Stimulated activated CD8-positive, alpha-beta memory T cell treated with anti-CD3 and anti-CD28 coated beads, Interleukin-12 subunit alpha, Interleukin-12 subunit beta, amount 100 ng/mL, for 4 hours (primary cell): Measurements from ENCODE around the gene SNX14.

Experiments
- DNase-seq: peaks from one replicate; pipeline ENCODE4 v3.0.0-alpha.2; 2020; ENCODE audit warnings: low read depth

SNX14 gene

DNA sequence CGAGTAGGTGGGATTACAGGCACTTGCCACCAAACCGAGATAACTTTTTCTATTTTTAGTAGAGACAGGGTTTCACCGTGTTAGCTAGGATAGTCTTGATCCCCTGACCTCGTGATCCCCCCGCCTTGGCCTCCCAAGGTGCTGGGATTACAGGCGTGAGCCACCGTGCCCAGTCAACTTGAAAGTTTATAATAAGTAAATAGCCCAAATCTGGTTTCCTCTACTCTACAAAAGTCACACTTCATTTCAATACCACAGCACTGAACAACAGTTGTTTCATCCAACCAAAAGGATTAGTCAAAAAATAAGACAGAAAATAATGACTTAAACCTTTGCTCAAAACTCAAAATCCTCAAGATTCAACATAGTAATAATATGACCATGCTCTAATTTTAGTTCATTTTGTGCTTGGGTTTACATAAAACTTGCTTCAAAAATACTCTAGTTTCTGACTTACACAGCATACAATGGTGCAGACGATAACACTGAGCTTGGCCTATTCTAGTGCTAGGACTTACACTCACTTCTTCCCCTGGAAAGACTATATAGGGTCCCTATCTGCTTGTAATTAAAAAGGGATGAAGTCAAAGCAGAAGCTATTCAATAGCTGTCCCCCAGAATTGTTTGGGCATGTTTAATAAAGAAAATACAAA lies 87.1 kb downstream of the SNX14 start:
- no peak for DNase-seq

DNA sequence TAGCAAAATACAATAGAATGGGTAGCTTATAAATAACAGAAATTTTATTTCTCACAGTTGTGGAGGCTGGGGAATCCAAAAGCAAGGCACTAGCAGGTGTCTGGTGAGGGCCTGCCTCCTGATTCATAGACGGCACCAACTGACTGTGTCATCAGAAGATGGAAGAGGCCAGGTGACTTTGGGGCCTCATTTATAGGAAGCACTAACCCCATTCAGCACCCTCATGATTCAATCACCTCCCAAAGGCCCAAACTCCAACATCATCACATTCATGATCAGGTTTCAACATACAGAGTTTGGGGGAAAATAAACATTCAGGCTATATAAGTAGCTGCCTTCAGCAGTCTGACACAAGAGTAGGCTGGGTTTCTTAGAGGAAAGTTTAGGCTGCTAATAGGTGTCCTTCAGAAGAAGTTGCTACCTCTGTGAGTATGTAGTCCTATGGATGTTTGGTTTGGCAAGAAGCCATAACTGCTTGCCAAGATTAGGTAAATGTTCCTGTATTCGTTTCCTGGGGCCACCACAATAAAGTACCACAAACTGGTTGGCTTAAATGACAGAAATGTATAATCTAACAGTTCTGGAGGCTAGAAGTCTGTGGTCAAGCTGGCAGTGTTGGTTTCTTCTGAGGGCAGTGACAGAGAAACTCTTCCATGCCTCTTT lies 94.9 kb downstream of the SNX14 start:
- no peak for DNase-seq

DNA sequence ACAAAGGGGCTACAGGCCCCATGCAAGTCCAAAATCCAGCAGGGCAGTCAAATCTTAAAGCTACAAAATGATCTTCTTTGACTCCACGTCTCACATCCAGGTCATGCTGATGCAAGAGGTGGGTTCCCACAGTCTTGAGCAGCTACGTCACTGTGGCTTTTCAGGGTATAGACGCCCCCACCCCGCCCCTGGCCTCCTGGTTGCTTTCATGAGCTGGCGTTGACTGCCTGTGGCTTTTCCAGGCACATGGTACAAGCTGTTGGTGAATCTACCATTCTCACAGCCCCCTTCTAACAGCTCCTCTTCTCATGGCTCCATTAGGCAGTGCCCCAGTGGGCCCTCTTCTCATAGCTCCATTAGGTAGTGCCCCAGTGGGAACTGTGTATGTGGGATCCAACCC lies 96.8 kb downstream of the SNX14 start:
- no peak for DNase-seq

DNA sequence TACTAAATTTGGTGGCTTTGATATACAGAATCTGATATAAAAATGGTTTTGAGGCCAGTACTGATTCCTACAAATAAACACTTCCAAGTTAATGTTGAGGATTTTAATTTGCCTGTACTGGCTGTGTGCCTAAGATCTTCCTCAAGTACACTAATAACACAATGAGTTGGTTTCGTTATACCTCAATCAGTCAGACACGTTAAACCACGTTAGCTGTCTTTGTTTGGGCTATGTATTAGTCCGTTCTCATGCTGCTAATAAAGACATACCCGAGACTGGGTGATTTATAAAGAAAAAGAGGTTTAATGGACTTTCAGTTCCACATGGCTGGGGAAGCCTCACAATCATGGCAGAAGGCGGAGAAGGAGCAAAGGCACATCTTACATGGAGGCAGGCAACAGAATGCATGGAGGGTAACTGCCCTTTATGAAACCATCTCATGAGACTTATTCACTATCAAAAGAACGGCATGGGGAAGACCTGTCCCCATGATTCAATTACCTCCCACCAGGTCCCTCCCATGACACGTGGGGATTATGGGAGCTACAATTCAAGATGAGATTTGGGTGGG lies 97.6 kb downstream of the SNX14 start:
- no peak for DNase-seq

DNA sequence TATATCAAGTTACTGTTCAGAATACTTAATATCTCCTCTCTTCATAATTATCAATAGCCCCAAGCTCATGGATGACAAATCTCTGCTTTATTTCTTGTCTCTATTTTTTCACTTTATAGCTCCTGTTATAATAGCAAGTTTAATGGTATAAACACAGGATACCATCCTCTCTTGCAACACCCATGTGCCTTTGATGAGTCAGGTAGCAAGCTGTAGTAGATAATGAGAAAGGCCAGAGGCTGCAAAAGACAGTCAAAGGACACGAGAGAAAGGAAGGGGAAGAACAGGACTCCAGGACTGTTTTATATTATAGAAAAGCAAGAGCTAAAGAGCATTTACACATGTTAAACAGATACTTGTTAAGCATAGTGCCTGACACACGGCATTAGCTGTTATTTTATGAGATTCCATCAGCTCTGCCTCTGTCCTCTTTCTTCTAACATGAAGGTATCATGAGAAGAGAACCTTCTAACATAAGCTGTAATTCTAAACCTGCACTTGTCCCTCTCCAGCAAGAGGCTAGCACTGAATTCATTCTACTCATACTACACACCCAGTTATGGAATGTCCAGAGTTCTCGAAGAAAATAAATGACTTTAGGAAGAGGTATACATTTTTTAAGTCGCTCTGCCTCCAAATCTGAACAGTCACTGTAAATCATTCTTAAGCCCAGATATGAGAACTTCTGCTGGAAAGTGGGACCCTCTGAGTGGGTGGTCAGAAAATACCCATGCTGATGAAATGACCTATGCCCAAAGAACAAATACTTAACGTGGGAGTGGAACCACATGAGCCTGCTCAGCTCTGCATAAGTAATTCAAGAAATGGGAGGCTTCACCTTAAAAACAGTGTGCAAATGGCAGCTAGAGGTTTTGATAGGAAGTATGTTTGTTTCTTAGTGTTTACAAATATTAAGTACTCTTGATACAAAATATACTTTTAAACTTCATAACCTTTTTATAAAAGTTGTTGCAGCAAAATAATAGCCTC lies 98.8 kb downstream of the SNX14 start:
- DNase-seq: no peak

DNA sequence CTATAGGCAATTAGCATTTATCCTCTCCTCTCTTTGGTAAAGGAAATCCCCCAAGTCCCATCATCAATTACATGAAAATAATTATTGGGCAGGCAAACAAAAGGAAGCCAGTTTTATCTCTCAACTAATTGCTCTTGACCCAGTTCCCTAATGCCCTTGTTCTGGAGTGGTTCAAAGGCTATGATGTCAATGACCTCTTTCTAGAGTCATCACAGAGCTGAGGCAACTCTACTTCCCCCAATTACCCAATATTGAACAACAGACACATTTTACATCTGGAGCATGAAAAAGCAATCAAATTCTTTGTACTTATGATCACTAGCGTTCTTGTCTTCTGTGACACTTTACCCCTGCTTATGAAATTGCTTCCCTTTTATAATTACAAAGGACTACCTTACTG lies 100.3 kb downstream of the SNX14 start:
- no peak for DNase-seq

DNA sequence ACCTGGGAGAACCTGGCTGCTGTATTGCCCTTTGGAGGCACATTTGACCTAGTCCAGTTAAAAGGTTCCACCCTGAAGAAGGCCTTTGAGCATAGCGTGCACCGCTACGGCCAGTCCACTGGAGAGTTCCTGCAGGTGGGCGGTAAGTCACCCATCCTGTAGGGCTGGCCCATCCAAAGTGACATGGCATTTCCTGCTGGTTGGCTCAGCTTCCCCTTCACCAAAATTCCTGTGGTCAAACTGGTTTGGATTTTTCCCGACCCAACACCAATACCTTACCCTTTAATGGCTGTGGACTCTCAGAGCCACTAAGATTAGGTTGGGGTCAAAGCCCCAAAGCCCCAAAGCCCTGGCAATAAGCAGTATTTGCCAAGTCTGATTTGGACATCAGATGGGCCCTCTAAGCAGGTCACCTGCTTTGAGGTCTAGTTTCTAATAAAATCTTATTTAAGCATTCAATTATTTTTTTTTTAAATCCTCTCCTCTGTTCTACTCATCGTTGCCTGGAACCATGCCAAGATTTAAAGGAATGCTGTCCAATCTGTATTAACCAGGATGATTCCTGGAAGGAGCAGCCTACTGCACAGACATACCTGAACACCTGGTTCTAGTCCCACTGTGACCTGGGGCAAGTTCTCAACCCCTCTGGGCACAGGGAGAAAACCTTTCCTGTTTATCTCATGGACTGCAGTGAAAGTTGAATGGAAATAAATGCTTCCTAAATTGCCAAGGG lies 103.0 kb downstream of the SNX14 start:
- DNase-seq: no peak

DNA sequence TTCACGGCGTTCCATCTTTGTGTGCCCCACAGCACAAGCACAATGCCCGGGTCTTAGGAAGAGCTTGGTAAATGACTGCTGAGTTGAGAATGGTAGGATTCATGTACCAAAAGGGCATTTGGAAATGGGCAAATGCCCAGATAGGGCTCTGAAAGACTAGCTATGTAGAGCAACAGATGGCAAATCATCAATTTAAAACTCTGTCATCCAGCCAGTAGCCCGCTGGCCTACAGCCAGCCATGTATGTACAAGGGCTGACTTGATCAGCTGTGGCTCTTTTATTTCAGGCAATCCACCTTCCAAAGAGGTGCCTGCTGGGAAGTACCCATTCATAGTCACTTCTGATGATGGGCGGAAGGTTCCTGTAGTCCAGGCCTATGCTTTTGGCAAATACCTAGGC lies 108.7 kb downstream of the SNX14 start:
- DNase-seq: no peak

DNA sequence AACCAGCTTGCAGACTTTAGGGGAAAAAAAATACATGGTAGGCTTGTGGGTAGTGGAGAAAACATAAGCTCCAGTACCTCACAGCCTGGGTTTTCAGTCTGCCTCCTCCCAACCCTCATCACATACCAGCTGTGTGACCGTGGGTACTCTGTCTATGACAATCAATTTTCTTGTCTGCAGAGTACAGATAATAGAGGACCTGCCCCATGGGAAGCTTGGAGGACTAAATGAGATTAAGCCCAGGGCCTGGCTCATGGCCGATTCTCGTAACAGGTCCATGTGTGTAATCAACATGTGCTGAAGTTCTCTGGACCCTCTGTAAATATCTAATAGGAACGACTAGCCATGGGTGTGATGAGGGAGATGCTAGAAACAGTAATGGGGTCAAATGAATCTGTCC lies 109.8 kb downstream of the SNX14 start:
- DNase-seq: no peak

DNA sequence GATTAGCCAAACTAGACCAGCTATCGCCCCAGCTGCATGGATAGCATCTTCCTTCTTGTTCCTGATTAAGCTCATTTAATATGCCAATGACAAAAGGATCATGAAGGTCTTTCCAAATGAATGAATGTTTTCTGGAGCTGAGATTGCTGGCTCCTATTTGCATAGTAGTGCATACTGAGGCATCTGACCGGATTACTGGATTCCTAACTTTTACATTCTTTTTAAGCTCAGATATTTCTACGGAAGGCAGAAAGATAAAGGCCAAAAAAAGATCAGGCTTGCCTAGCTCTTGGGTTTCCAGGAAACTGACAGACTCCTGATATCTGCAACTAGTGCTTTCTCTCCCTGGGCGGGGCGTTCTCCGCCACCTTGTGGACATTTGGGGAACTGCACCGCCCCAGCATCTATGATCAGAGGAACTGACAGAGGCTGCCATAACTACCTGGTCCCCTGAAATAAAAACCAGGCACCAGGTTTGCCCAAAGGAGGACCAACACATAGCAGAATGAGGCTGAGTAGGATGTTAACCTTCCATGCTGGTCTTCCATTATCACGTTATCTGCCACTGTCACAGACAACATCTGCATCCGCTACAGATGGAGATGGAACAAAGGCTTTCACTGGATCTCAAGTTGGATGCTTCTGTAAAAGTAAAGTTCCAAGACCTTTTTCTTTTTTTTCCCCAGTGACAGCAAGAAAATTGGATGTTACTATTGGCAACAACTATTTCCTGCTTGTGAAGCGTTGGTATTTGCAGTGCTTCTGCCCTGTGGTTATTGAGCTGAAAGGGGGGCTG lies 110.6 kb downstream of the SNX14 start:
- peak; percentile 69 for DNase-seq

DNA sequence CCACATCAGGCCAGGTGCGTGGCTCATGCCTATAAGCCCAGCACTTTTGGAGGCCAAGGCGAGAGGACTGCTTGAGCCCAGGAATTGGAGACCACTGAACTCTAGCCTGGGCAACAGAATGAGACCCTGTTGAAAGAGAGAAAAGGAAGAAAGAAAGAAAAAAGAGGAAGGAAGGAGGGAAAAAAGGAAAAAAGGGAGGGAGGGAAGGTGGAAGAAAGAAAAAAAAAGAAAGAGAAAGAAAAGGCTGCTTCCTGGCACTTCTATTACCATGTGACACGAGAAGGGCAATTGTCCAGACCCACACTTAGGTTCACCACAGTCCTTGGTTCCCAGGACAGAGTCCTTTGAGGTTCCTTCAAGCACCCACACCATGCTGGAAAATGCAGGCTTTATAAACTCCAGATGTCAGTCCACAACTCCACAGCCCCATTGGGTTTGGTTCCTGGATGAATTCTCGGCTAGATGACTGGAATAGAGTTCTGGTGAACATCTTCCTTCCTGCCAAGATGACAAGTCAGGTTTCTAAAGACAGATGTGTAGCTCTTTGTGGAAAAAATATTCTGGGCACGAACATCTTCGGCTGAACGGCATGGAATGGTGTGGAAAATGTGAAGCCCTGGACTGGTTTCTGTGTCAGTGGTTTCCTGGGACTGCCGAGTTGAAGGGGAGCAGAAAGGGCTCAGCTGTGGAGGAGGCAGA lies 111.3 kb downstream of the SNX14 start:
- DNase-seq: no peak

DNA sequence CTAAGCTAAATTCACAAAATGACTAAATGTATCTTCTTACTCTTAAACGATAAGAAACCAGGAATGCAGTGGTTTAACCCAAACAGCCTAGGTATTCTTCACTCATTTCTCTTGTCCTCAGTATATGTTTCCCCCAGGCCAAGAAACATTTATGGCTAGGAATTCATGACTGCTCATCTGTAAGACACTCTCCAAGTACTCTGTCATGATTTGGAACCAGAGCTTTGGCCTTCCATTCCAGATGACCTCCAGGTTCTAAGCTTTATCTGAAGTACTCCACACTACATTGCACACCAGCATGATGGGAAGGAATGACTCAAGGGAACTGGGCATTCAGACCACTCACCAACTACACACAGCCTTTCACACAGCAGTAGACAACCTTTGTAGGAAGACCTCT lies 114.5 kb downstream of the SNX14 start:
- no peak for DNase-seq

DNA sequence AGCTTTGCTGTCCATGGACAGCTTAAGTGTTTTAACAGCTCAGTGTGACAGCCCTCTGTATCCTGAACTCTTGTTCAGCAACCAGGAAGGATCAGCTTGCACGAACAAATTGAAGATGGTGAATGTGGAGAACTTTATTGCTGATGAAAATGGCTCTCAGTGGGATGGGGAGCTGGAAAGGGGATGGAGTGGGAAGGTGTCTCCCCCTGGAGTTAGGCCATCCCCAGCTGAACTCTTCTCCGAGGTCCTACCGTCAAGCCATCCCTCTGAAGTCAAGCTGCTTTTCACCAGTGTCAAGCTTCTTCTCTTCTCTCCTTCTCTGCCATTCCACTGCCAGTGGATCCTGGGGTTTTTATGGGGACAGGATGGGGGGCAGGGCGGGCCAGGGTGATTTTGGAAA lies 117.1 kb downstream of the SNX14 start:
- DNase-seq: no peak

DNA sequence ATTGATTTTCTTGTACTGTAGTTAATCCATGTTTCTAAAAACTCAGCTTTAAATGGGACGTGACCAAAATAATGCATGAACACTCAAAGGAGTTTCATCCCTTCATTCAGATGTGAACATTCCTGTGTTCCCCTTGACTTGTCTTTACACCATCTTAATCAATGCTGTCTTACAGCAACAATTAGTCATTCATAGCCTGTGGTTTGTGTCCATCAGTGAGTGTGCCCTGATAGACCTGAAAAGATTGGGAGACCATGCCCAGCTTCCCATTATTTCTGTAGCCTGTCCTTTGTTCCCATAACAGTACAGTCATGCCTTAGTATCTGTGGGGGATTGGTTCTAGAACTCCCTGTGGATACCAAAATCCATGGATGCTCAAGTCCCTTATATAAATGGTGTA lies 119.9 kb downstream of the SNX14 start:
- no peak for DNase-seq

DNA sequence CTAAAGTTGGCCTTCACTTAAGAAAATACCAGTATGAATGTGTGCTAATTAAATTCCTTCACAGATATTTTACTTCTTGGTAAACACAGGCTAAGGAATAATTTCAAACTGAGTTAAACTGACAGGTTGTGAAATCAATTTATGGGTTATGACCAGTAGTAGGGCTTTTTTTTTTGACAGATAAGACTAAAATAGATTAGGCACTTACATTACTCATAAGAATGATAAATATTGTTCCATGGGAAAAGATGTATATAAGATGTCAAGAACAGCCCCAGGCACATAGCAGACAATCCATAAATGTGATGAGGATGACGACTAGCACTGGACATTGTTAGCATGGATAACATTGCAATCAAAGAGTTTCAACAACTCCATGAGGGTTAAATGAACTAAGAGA lies 120.9 kb downstream of the SNX14 start:
- DNase-seq: no peak

DNA sequence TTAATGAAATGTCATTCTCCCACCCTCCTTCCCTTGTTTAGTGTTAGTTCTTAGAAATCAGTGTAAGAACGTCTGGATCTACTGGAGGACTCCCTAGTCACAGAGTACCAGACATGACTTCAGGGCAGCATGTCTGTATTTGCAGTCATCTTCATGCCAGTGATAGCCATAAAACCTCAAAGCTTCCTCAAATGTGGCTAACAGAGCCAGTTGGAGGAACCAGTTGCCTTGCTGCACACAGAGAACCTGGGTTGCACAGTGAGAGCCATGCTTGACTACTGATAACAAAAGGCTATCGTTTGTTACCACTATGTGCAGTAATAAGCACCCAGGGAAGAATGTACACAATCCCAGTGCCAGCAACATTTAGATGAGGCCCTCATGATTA lies 123.6 kb downstream of the SNX14 start:
- no peak for DNase-seq

DNA sequence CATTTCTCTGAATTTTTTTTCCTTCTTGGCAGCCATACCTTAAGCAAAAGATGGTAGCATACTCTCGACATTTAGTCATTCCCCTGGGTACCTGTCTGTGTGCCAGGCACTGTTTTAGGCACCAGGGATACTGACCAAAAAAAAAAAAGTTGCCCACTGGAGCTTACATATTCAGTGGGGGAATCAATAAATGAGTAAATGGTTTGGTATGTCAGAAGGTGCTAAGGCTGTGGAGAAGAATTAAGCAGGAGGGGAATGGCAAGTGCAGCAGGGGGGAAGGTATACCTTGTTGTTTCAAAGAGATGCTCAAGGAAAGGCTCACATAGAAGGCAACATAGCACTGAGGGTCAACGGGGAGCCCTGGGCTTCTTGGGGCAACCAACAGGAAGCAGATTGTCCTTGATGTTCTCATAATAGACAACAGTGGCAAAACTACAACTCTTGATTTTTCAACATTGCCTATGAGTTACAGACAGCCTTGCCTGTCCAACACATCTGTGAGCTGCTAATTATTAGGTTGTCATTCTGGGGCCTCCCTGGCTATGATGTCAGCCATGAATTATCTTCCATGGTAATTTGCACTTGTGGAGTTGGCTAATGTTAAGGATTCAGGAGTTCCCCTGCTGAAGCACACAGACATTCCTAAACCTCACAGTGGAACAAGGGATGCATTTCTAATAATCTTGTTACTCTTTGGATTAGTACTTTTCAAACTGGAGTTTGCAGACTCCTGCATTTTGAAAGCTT lies 124.2 kb downstream of the SNX14 start:
- no peak for DNase-seq

DNA sequence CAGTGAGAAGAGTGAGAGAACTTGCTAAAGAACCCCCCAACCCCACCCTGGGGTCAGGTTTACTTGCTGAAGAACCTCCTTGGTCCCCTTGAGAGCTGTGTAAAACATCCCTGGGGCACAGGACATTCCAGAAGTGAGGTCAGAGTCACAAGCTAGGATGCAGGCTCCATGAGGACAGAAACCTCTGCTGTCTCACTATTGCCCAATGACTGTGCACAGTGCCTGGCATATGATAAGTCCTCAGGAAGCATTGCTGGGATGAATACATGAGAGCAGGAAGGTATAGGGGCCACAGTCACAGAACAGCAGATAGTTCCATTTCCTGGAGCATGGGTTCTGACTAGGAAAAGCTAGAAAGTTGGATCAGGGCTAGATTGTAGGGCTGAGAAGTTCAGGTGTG lies 125.3 kb downstream of the SNX14 start:
- no peak for DNase-seq

DNA sequence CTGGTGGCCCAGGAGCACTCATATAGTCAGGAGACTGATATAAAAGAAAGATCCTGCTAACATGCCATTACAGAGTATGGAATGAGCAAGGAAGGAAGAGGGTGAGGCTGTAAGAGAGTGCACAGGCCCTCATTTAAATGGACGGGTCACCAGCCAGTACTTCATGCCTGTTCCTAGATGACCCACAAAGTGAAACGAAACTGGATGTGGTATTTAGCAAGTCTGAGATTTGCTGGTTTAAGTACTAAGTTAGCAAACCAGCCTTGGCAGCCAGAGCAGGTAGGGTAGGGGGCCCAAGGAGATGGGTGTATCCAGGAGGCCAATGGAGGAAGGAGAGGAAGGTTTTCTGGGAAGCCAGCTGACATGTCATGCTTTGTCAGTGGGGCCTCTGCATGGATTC lies 127.9 kb downstream of the SNX14 start:
- DNase-seq: no peak

DNA sequence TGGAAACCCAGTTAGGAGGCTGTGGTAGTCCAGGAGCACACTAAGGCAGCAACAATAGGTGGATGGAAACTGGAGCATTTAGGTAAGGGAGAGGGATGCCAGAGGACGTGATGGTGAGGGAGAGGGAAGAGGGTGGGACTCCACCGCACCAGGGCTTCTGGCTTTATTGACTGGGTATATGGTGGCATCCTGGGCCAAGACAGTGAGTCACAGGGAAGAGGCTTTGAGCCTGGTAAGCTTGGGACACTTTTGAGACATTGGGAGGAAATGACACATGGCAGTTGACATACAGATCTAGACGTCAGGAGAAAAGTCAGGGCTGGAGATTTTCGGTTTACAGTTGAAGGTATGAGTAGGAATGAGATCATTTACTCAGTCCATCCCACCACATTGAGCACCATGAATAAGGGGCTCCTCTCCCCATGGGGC lies 128.9 kb downstream of the SNX14 start:
- no peak for DNase-seq
